GM18861 (cell line): ENCODE results near the gene KRTAP4-5.
"Not testable (repeated sequence)": the region's sequence is repeated elsewhere in the genome, so short reads cannot be mapped to it uniquely, and the experiment has no call there.

Experiments used
- ATAC-seq: cut with Tn5 transposase; IDR thresholded peaks from one replicate; pipeline ENCODE4 v1.9.1; 2021; ENCODE audit not compliant: unreplicated experiment

Gene KRTAP4-5

GRCh38 chr17:41149652-41149985 is at the start of gene KRTAP4-5:
Gene KRTAP4-5 (minus strand): TSS chr17:41149825. CDS start chr17:41149767, 58 bp downstream.
- no peak for ATAC-seq

GRCh38 chr17:41196068-41196467 is 46.4 kb upstream of the KRTAP4-5 start:
- no peak for ATAC-seq

GRCh38 chr17:41190328-41190727 is 40.7 kb upstream of the KRTAP4-5 start:
- ATAC-seq: no peak

GRCh38 chr17:41189837-41190318 is 40.3 kb upstream of the KRTAP4-5 start, which contains the start of gene KRTAP9-1:
Gene KRTAP9-1 (plus strand): TSS chr17:41189887. CDS start chr17:41189887, 0 bp downstream.
- ATAC-seq: not testable (repeated sequence)

GRCh38 chr17:41186872-41187271 is 37.2 kb upstream of the KRTAP4-5 start:
- ATAC-seq: no peak

GRCh38 chr17:41185001-41185400 is 35.4 kb upstream of the KRTAP4-5 start:
- ATAC-seq: no peak

GRCh38 chr17:41184480-41184961 is 34.9 kb upstream of the KRTAP4-5 start, which contains the start of gene KRTAP4-1:
Gene KRTAP4-1 (minus strand): TSS chr17:41184911. CDS start chr17:41184854, 57 bp downstream.
- no peak for ATAC-seq

GRCh38 chr17:41178843-41179616 is 29.4 kb upstream of the KRTAP4-5 start:
- ATAC-seq: no peak

- ATAC-seq: no peak
Observed at GRCh38 chr17:41178341-41178740, 28.7 kb upstream of the KRTAP4-5 start.

- ATAC-seq: no peak
Observed at GRCh38 chr17:41177727-41178271, 28.2 kb upstream of the KRTAP4-5 start, which contains the start of gene KRTAP4-2. Gene KRTAP4-2 (minus strand): TSS chr17:41178221. CDS start chr17:41178164, 57 bp downstream.

- no peak for ATAC-seq
Observed at GRCh38 chr17:41176744-41177387, 27.2 kb upstream of the KRTAP4-5 start.

GRCh38 chr17:41171886-41172285 is 22.3 kb upstream of the KRTAP4-5 start:
- ATAC-seq: no peak

GRCh38 chr17:41168121-41168520 is 18.5 kb upstream of the KRTAP4-5 start, which contains the start of gene KRTAP4-3:
Gene KRTAP4-3 (minus strand): TSS chr17:41168221. CDS start chr17:41168172, 49 bp downstream.
- ATAC-seq: no peak

GRCh38 chr17:41167561-41167960 is 17.9 kb upstream of the KRTAP4-5 start:
- ATAC-seq: no peak

GRCh38 chr17:41163828-41164227 is 14.2 kb upstream of the KRTAP4-5 start:
- no peak for ATAC-seq

- ATAC-seq: no peak
Observed at GRCh38 chr17:41160648-41161047, 11.0 kb upstream of the KRTAP4-5 start, which contains the start of gene KRTAP4-4. Gene KRTAP4-4 (minus strand): TSS chr17:41160748. CDS start chr17:41160691, 57 bp downstream.

GRCh38 chr17:41160190-41160589 is 10.6 kb upstream of the KRTAP4-5 start:
- not testable (repeated sequence) for ATAC-seq

- no peak for ATAC-seq
Observed at GRCh38 chr17:41153856-41154255, 4.2 kb upstream of the KRTAP4-5 start.

GRCh38 chr17:41151525-41151924 is 1.9 kb upstream of the KRTAP4-5 start:
- ATAC-seq: no peak

- ATAC-seq: no peak
Observed at GRCh38 chr17:41150026-41150425, 401 bp upstream of the KRTAP4-5 start.

- not testable (repeated sequence) for ATAC-seq
Observed at GRCh38 chr17:41148971-41149651, 514 bp downstream of the KRTAP4-5 start.
